HG03460 (cell line): ENCODE measurements around the gene INPP5A.
"Not testable (repeated sequence)": the region's sequence is repeated elsewhere in the genome, so short reads cannot be mapped to it uniquely, and the experiment has no call there.

ENCODE experiments used
- ATAC-seq: cut with Tn5 transposase; IDR thresholded peaks from one replicate; pipeline ENCODE4 v1.9.1; 2021; ENCODE audit not compliant: unreplicated experiment

Gene INPP5A

GRCh38 chr10:132503581-132504421, 33.8 kb upstream of the INPP5A start:
- ATAC-seq, result no peak

GRCh38 chr10:132504501-132505272, 32.9 kb upstream of the INPP5A start:
- no peak for ATAC-seq

GRCh38 chr10:132505546-132505945, 32.0 kb upstream of the INPP5A start:
- not testable (repeated sequence) for ATAC-seq

- no peak for ATAC-seq
Observed at GRCh38 chr10:132506711-132507408, 30.7 kb upstream of the INPP5A start.

GRCh38 chr10:132507409-132507955, 30.1 kb upstream of the INPP5A start:
- no peak for ATAC-seq

GRCh38 chr10:132507956-132508490, 29.6 kb upstream of the INPP5A start:
- ATAC-seq, result no peak

GRCh38 chr10:132508581-132509443, 28.8 kb upstream of the INPP5A start:
- ATAC-seq, result no peak

GRCh38 chr10:132509506-132510173, 27.9 kb upstream of the INPP5A start:
- no peak for ATAC-seq

- ATAC-seq, result no peak
Observed at GRCh38 chr10:132510174-132510611, 27.4 kb upstream of the INPP5A start.

- ATAC-seq, result no peak
Observed at GRCh38 chr10:132511121-132512051, 26.2 kb upstream of the INPP5A start.

GRCh38 chr10:132512052-132512442, 25.5 kb upstream of the INPP5A start:
- ATAC-seq, result no peak

- ATAC-seq, result no peak
Observed at GRCh38 chr10:132512693-132513345, 24.8 kb upstream of the INPP5A start.

- no peak for ATAC-seq
Observed at GRCh38 chr10:132514821-132515520, 22.6 kb upstream of the INPP5A start.

- ATAC-seq, result no peak
Observed at GRCh38 chr10:132515811-132516726, 21.5 kb upstream of the INPP5A start.

GRCh38 chr10:132516771-132517725, 20.5 kb upstream of the INPP5A start:
- ATAC-seq, result no peak
